HG02642 (cell line): Measurements from ENCODE around the gene PKP2.

Experiments
- ATAC-seq: cut with Tn5 transposase; IDR thresholded peaks from one replicate; pipeline ENCODE4 v1.9.1; 2021; ENCODE audit warnings: mild to moderate bottlenecking; ENCODE audit not compliant: unreplicated experiment, poor library complexity

PKP2 gene

DNA sequence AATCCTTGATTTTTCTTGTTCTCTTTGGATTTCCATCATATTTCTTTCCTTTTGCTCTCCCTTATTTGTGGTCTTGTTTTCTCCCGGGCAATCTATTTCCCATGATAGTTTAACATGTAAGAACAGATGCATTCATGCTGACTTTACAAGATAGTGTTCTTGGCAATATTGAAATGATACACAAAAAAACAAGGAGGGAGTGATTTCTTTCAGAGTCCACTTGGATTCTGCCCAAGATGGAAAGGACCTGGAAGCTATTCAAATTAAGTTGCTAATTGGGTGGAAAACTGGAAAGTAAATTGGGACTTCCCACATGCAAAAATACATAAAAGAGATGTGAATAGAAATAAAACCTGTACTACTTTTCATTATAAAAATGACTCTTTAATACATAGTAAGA lies 126.4 kb downstream of the PKP2 start:
- ATAC-seq: no peak

GRCh38 chr12:32768518-32768917 lies 128.1 kb downstream of the PKP2 start:
- no peak for ATAC-seq

- no peak for ATAC-seq
Measured at GRCh38 chr12:32765906-32766305, 130.7 kb downstream of the PKP2 start.

DNA sequence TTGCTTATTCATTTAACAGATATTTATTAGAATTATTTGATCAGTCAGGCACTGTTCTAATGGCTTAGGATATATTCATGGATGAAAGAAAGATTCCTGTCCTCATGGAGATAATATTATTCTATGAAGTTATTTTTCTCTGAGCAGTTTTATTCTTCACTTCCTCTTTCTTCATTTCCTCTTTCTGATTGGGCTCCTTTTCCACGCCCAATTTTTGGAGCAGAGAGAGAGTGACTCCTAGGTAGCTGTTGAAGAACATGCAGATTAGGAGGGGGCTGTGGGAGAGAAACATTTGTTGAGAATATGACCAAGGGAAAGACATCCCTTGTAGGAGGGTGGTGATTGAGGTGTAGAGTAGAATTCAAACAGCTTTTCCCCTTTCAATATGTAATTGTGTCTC lies 134.9 kb downstream of the PKP2 start:
- ATAC-seq: no peak

DNA sequence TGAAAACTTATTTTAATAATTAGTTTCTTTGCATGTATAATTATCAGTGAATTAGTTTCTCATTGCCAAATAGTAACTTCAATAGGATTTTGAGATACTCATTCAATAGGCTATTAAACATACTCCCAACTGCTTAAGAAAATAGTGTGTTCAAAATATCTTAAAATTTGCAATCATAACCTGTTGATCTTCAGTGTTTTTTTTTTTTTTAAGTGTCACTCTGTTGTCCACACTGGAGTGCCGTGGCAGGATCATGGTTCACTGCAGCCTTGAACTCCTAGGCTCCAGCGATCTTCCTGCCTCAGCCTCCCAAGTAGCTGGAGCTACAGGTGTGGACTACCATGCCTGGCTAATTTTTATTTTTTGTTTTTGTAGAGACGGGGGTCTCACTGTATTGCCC lies 139.4 kb downstream of the PKP2 start:
- no peak for ATAC-seq

- no peak for ATAC-seq
Measured at GRCh38 chr12:32756476-32757066, 140.0 kb downstream of the PKP2 start.

DNA sequence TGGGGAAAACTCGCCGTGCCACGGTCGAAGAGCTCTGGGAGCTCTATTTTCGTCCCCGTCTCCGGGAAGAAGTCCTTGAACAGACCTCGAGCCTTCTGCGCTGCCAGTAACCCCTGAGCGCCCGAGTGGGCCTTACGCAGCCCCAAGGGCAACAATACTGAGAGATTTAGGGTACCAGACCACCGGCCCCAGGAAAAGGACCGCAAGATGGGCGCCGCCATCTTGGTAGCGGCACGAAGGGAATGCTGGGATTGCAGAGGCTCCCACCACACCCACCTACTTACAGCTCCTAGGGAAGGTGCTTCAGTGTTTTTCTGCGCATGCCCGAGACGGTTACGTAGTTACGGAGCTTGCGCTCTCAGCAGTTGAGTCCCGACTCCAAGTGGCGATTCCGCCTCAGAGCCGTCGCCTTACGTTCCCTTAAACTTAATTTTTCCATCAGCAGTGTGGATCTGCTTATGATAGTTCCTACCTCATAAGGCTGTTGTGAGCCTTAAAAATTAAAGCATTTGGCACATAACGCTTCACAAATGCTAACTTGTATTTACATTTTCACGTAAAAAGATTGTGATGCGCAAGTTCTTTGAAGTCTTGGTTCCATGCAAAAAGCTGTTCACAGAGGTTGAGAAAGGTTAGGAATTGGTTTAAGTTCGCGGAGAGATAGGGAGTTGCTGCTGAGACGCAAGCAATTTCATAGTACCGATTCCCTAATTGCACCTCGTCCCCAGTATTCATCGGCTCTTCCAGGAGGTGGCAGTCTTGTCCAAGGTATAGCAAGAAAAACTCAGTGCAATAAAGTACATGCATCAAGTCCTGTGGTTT lies 140.7 kb downstream of the PKP2 start, which contains the start of gene YARS2:
TSS of gene YARS2 (minus strand) at position 244 of the 822 bp plus-strand sequence. CDS start at position 221, 23 bp downstream.
- ATAC-seq: peak; percentile 94

DNA sequence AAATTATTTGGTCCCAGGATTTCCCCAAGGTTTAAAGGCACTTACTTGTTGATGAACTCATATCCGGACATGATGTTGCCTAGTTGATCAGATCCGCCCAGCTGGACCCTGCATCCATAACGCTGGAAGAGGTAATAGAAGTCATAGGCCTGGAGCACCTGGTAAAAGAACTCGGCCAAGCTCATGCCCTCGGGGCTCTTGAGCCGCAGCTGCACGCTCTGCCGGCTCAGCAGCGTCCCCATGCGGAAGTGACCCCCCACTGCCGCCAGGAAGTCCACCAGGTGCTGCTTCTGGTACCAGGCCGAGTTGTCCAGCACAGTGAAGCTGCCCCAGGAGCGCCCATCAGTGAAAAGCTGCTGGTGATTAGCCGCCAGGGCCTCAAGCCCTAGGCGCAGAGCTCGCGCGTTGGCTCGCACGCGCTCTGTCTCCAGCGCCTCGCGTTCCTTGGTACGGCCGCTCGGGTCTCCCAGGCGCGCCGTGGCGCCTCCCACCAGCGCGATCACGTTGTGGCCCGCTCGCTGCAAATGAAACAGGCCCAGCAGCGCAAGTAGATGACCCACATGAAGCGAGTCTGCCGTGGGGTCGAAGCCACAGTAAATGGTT lies 141.4 kb downstream of the PKP2 start:
- peak; percentile 75 for ATAC-seq

DNA sequence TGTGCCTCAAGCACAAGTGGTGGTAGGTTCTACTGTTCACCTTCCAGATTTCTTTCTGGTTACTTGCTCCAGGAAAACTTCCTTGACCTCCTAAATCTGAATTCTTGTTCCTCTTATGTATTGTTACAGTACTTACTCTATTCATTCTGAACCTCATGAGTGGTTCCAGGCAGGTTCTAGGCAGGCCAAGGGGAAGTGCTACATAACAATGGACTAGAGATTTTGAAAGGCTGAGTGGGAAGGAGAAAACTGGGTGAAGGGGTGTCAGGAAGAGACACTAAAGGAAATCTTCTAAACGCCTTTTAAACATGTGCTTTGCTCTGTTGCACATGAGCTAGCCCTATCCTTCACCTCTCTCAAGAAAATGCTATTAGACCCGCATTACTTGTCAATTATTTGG lies 142.5 kb downstream of the PKP2 start:
- ATAC-seq: no peak

DNA sequence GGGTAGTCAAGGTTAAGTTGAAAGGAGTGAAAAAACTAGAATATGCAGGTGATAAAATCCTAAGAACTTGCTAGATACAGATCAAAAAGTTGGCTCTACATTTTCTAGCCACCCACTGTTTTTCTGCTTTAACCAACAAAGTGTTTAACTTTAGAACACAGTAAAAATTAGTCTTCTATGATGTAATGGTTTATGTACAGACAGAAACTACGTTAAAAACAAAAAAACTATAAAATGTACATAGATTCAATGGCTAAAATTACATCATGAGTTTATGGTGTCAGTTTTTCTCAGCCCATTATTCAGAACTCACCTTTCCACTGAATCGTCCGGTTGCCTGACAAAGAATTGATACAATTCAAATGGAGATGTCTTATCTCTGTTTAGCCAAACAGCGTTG lies 143.0 kb downstream of the PKP2 start:
- ATAC-seq: no peak

- ATAC-seq: no peak
Measured at GRCh38 chr12:32743264-32743663, 153.3 kb downstream of the PKP2 start.

- no peak for ATAC-seq
Measured at GRCh38 chr12:32742133-32742532, 154.4 kb downstream of the PKP2 start.
